H1 (cell line): Measurements from ENCODE around the gene ANXA8. TPM values are rescaled to one million over a fixed set of nuclear protein-coding genes. Genes with fewer than 3 reads are reported as not detected.

Experiments used
- CTCF ChIA-PET: fragments of 300-600 bp; sonication (Branson Sonifier 250); formaldehyde crosslinking; loops from one replicate; lab custom pipeline; 2021; ENCODE audit not compliant: partially characterized antibody; lab: Charles Lee
- POLR2A ChIA-PET: fragments of 300-600 bp; sonication (Branson Sonifier 250); formaldehyde crosslinking; loops from one replicate; lab custom pipeline; 2021; ENCODE audit warnings: inconsistent platforms; ENCODE audit not compliant: partially characterized antibody; lab: Charles Lee
- DNase-seq, 2 experiments: peaks; one replicate each; pipeline versions ENCODE4 v3.0.0 to v3.0.0-alpha.2; 2010 to 2022; ENCODE audit warnings: low spot score in 2 of 2, low read depth in 1 of 2, mixed read lengths in 1 of 2
- FAIRE-seq: peaks from 2 replicates; lab custom pipeline; 2011; peaks lifted over from hg19 to GRCh38; lab: Jason Lieb, UNC
- H2AFZ ChIP-seq: 2 replicates; pipeline ENCODE4 v1.8.1; 2012; ENCODE audit warnings: low read length, inconsistent platforms
- H2AK5ac ChIP-seq: 2 replicates; pipeline ENCODE4 v1.6.1; 2013; ENCODE audit warnings: low read depth, low read length
- H2BK120ac ChIP-seq: replicated peaks from 2 replicates; pipeline ENCODE3; 2013; ENCODE audit warnings: low read depth, low read length, inconsistent platforms
- H2BK12ac ChIP-seq: 2 replicates; pipeline ENCODE4 v1.6.1; 2013; ENCODE audit warnings: low read depth, low read length
- H2BK15ac ChIP-seq: 2 replicates; pipeline ENCODE4 v1.6.1; 2013; ENCODE audit warnings: low read length
- H2BK20ac ChIP-seq: 2 replicates; pipeline ENCODE4 v1.6.1; 2013; ENCODE audit warnings: low read length
- H2BK5ac ChIP-seq: 2 replicates; pipeline ENCODE4 v1.6.1; 2013; ENCODE audit warnings: low read depth, low read length
- H3K14ac ChIP-seq: 2 replicates; pipeline ENCODE4 v1.6.1; 2013; ENCODE audit warnings: inconsistent platforms; ENCODE audit not compliant: insufficient read length
- H3K18ac ChIP-seq: 2 replicates; pipeline ENCODE4 v1.6.1; 2013; ENCODE audit warnings: low read length; ENCODE audit errors: extremely low read depth
- H3K23ac ChIP-seq: 2 replicates; pipeline ENCODE4 v1.6.1; 2013; ENCODE audit warnings: inconsistent platforms; ENCODE audit not compliant: insufficient read length
- H3K23me2 ChIP-seq: 2 replicates; pipeline ENCODE4 v1.6.1; 2013; ENCODE audit warnings: low read depth, low read length
- H3K27ac ChIP-seq: 2 replicates; pipeline ENCODE4 v1.6.1; 2011; ENCODE audit warnings: low read depth, low read length, inconsistent platforms
- H3K27me3 ChIP-seq, 4 experiments: replicated peaks in 1 of 4; 1 replicate in 1 of 4; 2 replicates in 3 of 4; pipeline versions ENCODE4 v1.6.1 to v1.8.1; 2011 to 2013; ENCODE audit warnings: low read length in 3 of 4, mild to moderate bottlenecking in 3 of 4, inconsistent platforms in 2 of 4, mixed read lengths in 2 of 4, moderate library complexity in 1 of 4; ENCODE audit not compliant: control insufficient read depth in 3 of 4, insufficient read depth in 3 of 4; ENCODE audit errors: extremely low read depth in 1 of 4
- H3K36me3 ChIP-seq, 4 experiments: 2 replicates each; pipeline versions ENCODE4 v1.6.1 to v1.8.1; 2011 to 2013; ENCODE audit warnings: mild to moderate bottlenecking in 4 of 4, low read length in 3 of 4, moderate library complexity in 2 of 4, control low read depth in 1 of 4, inconsistent platforms in 1 of 4; ENCODE audit not compliant: insufficient read depth in 4 of 4, control insufficient read depth in 2 of 4
- H3K4ac ChIP-seq: replicated peaks from 2 replicates; pipeline ENCODE3; 2013; ENCODE audit warnings: low read length, low read depth, mixed read lengths, inconsistent platforms; ENCODE audit not compliant: insufficient read length
- H3K4me1 ChIP-seq, 4 experiments: replicated peaks in 1 of 4; 1 replicate in 1 of 4; 2 replicates in 3 of 4; pipeline versions ENCODE4 v1.6.1 to v1.8.1; 2011 to 2013; ENCODE audit warnings: low read length in 3 of 4, inconsistent platforms in 2 of 4, mixed read lengths in 1 of 4; ENCODE audit not compliant: insufficient read depth in 4 of 4, control insufficient read depth in 3 of 4
- H3K4me2 ChIP-seq, 2 experiments: 2 replicates each; pipeline versions ENCODE4 v1.6.1 to v1.8.1; 2011 to 2013; ENCODE audit warnings: low read depth in 2 of 2, low read length in 2 of 2, control low read depth in 1 of 2, inconsistent platforms in 1 of 2, mild to moderate bottlenecking in 1 of 2; ENCODE audit not compliant: insufficient read depth in 1 of 2
- H3K4me3 ChIP-seq, 4 experiments: fragments of 200-600, 300-600 bp in 1 of 4; sonication (generic), shearing (Covaris generic), sonication (Bioruptor Twin) in 1 of 4; 2 replicates each; pipeline versions ENCODE4 v1.5.1 to v1.8.1; 2011 to 2016; ENCODE audit warnings: low read length in 4 of 4, low read depth in 3 of 4, control low read depth in 2 of 4, inconsistent platforms in 2 of 4, mild to moderate bottlenecking in 2 of 4, mixed read lengths in 1 of 4, moderate library complexity in 1 of 4; ENCODE audit not compliant: insufficient read depth in 2 of 4; ENCODE audit errors: extremely low read depth in 1 of 4
- H3K56ac ChIP-seq: replicated peaks from 2 replicates; pipeline ENCODE3; 2013; ENCODE audit warnings: low read depth, mild to moderate bottlenecking, mixed read lengths, low read length, inconsistent platforms; ENCODE audit not compliant: insufficient read length
- H3K79me1 ChIP-seq: 2 replicates; pipeline ENCODE4 v1.6.1; 2013; ENCODE audit warnings: low read depth, low read length, control low read depth
- H3K79me2 ChIP-seq, 2 experiments: 2 replicates each; pipeline versions ENCODE4 v1.6.1 to v1.8.1; 2012 to 2013; ENCODE audit warnings: low read length in 2 of 2, mild to moderate bottlenecking in 2 of 2, inconsistent platforms in 1 of 2; ENCODE audit not compliant: insufficient read depth in 2 of 2, control insufficient read depth in 1 of 2
- H3K9ac ChIP-seq, 4 experiments: replicated peaks in 1 of 4; 1 replicate in 1 of 4; 2 replicates in 3 of 4; pipeline versions ENCODE4 v1.6.1 to v1.8.1; 2011 to 2013; ENCODE audit warnings: low read depth in 3 of 4, low read length in 3 of 4, control low read depth in 2 of 4, mild to moderate bottlenecking in 2 of 4, moderate library complexity in 2 of 4, inconsistent platforms in 1 of 4; ENCODE audit errors: extremely low read depth in 1 of 4
- H3K9me3 ChIP-seq, 2 experiments: 2 replicates each; pipeline versions ENCODE4 v1.6.1 to v1.8.1; 2012 to 2013; ENCODE audit warnings: mild to moderate bottlenecking in 2 of 2, moderate library complexity in 2 of 2, control low read depth in 1 of 2, inconsistent platforms in 1 of 2, low read depth in 1 of 2, low read length in 1 of 2, mixed read lengths in 1 of 2; ENCODE audit not compliant: insufficient read depth in 2 of 2
- H4K20me1 ChIP-seq, 2 experiments: replicated peaks in 1 of 2; 2 replicates each; pipeline versions ENCODE3 to v1.8.1; 2011 to 2013; ENCODE audit warnings: inconsistent platforms in 2 of 2, low read length in 2 of 2, mild to moderate bottlenecking in 1 of 2; ENCODE audit not compliant: insufficient read depth in 2 of 2, control insufficient read depth in 1 of 2
- H4K5ac ChIP-seq: 2 replicates; pipeline ENCODE4 v1.6.1; 2013; ENCODE audit warnings: low read length, low read depth, mixed read lengths, inconsistent platforms; ENCODE audit not compliant: insufficient read length
- H4K8ac ChIP-seq: 2 replicates; pipeline ENCODE4 v1.8.0; 2013; ENCODE audit warnings: mild to moderate bottlenecking, moderate library complexity, low read length, inconsistent platforms; ENCODE audit not compliant: insufficient read depth; ENCODE audit errors: extremely low read depth
- H4K91ac ChIP-seq: replicated peaks from 2 replicates; pipeline ENCODE3; 2013; ENCODE audit warnings: low read length, mixed read lengths, inconsistent platforms; ENCODE audit not compliant: insufficient read length
- RAD21 ChIP-seq, 2 experiments: IDR thresholded peaks in 1 of 2; conservative IDR thresholded peaks in 1 of 2; 2 replicates each; pipeline ENCODE4 v1.6.1; 2011; ENCODE audit warnings: low read depth in 2 of 2, low read length in 2 of 2, improper control_type of control experiment in 1 of 2, inconsistent platforms in 1 of 2, mild to moderate bottlenecking in 1 of 2, moderate library complexity in 1 of 2
- WGBS, 2 experiments: shearing (Covaris generic) in 1 of 2; methylation state at CpG; one replicate each; pipeline versions ENCODE4 v1.1.6 to v1.1.7; 2013 to 2015; ENCODE audit warnings: low lambda C conversion rate in 2 of 2, mixed read lengths in 2 of 2, inconsistent platforms in 1 of 2, low coverage in 1 of 2, missing lambda C conversion rate in 1 of 2; ENCODE audit not compliant: insufficient replicate concordance in 2 of 2, insufficient coverage in 1 of 2, insufficient read length in 1 of 2; ENCODE audit errors: extremely low coverage in 1 of 2, missing lambda C conversion rate in 1 of 2; 5-methylcytosine and 5-hydroxymethylcytosine counted together
- polyA plus RNA-seq, 7 experiments: library from polyadenylated mRNA; depleted of rRNA in 3 of 7; stranded (reverse) in 5 of 7; unstranded in 2 of 7; fragments of >200 nt in 5 of 7; fragments of 200-250 nt in 2 of 7; gene quantifications; 1 replicate in 5 of 7; 2 replicates in 1 of 7; 4 replicates in 1 of 7; pipeline versions ENCODE4 v1.2.1 to v1.2.3, GENCODE V29; 2011 to 2013; ENCODE audit warnings: missing spikeins in 2 of 7, mixed read lengths in 2 of 7
- total RNA-seq: library from RNA; stranded (reverse); fragmentation: NEBNext Ultra II Directional; extraction: Animal tissue kit (Norgen Biotek cat#: 25700); gene quantifications from 2 replicates; pipeline ENCODE4 v1.2.1, GENCODE V29; 2021

The ANXA8 gene
- total and polyA plus RNA-seq, 2 of the 8 experiments (the other 6 are each of a cell fraction or from before 2014, with no cell fraction given) = 0.15 TPM; not detected in 1

GRCh38 chr10:47440207-47440606 lies 43.7 kb downstream of the ANXA8 start:
- DNase-seq = no peak
- WGBS, 2 experiments = 89% methylated on average over 4 of the region's 4 CpGs; no CpG with 5 or more reads in 1 of the 2 experiments
- TF ChIP-seq RAD21 (IDR thresholded peaks at IDR 0.05 in 1 of 2, conservative IDR thresholded peaks at IDR 0.05 in 1 of 2; ENCODE audit: low read depth in 2 of 2, low read length in 2 of 2) = peak; percentile 57 to 66

More at GRCh38 chr10:47440207-47440606, 43.7 kb downstream of the ANXA8 start:
- Histone ChIP-seq H3K4me2 (no peak overlapping the region), H2BK12ac (no peak overlapping the region), H3K23ac (no peak overlapping the region), H3K36me3 (no peaks in the 10 kb centered on the region), H2BK5ac (no peak overlapping the region), H3K18ac (no peak overlapping the region), H3K4me3 (no peak overlapping the region), H3K79me2 (no peaks in the 10 kb centered on the region), H3K56ac (no peak overlapping the region), H3K23me2 (no peaks in the 10 kb centered on the region), H3K27me3 (no peaks in the 10 kb centered on the region), H3K27ac (no peak overlapping the region), H4K5ac (no peak overlapping the region), H3K79me1 (no peaks in the 10 kb centered on the region), H2BK120ac (no peak overlapping the region), H2AK5ac (no peak overlapping the region), H4K20me1 (no peaks in the 10 kb centered on the region), H3K4me1 (no peaks in the 10 kb centered on the region), H3K9ac (no peak overlapping the region), H4K8ac (no peak overlapping the region), H2BK20ac (no peak overlapping the region), H4K91ac (no peak overlapping the region), H3K9me3 (no peaks in the 10 kb centered on the region), H3K14ac (no peak overlapping the region), H2BK15ac (no peak overlapping the region), H2AFZ (0 out of 2 replicates have a peak overlapping the region, but pooled peaks have one; percentile 47), H3K4ac (no peak overlapping the region)
- ChIA-PET CTCF (interaction anchor here (0.9 to 1.9 kb wide), 10 partner anchors 10 to 445 kb away, joined by 3 to 8 read pairs (median 4); no protein-coding TSS in a partner anchor), POLR2A (interaction anchor here (1.2 kb wide), 1 partner anchor 18 kb away, joined by 3 read pairs; no protein-coding TSS in a partner anchor)
- FAIRE-seq = no peak
